Immature natural killer cell (primary cell): ENCODE results near the gene LAMC2. TPM values are rescaled to one million over a fixed set of nuclear protein-coding genes. Genes with fewer than 3 reads are reported as not detected.

Experiments used
- DNase-seq, 3 donors: peaks; one replicate each; pipeline ENCODE4 v3.0.0; 2022; ENCODE audit warnings: mixed read lengths in 1 of 3
- H3K27ac Mint-ChIP-seq, 6 donors: one replicate each; pipeline ENCODE4 v1.8.0; 2020; ENCODE audit warnings: mixed read lengths in 6 of 6, mild to moderate bottlenecking in 5 of 6, inconsistent platforms in 4 of 6, moderate library complexity in 3 of 6
- H3K27me3 Mint-ChIP-seq, 3 donors: one replicate each; pipeline ENCODE4 v1.8.0; 2020 to 2021; ENCODE audit warnings: low read depth in 3 of 3, mild to moderate bottlenecking in 3 of 3, mixed read lengths in 3 of 3, moderate library complexity in 3 of 3, inconsistent platforms in 1 of 3
- H3K36me3 Mint-ChIP-seq, 3 donors: one replicate each; pipeline ENCODE4 v1.8.0; 2020; ENCODE audit warnings: mixed read lengths in 3 of 3, inconsistent platforms in 2 of 3, mild to moderate bottlenecking in 2 of 3
- H3K4me1 Mint-ChIP-seq, 2 donors: one replicate each; pipeline ENCODE4 v1.8.0; 2020; ENCODE audit warnings: inconsistent platforms in 2 of 2, mild to moderate bottlenecking in 2 of 2, mixed read lengths in 2 of 2, moderate library complexity in 1 of 2
- H3K4me3 Mint-ChIP-seq, 5 donors: one replicate each; pipeline ENCODE4 v1.8.0; 2020; ENCODE audit warnings: mild to moderate bottlenecking in 5 of 5, mixed read lengths in 5 of 5, inconsistent platforms in 3 of 5, moderate library complexity in 3 of 5
- H3K9me3 Mint-ChIP-seq, 6 donors: one replicate each; pipeline ENCODE4 v1.8.0; 2020; ENCODE audit warnings: mild to moderate bottlenecking in 6 of 6, mixed read lengths in 6 of 6, inconsistent platforms in 4 of 6, moderate library complexity in 3 of 6
- polyA plus RNA-seq, 3 donors: library from polyadenylated mRNA; unstranded; fragments of 300-500 nt; fragmentation: Illumina TruSeq; gene quantifications; one replicate each; pipeline ENCODE4 v1.2.3, GENCODE V29; 2021

Gene LAMC2
- polyA plus RNA-seq, 3 donors from 2014 or later, result not detected

DNA sequence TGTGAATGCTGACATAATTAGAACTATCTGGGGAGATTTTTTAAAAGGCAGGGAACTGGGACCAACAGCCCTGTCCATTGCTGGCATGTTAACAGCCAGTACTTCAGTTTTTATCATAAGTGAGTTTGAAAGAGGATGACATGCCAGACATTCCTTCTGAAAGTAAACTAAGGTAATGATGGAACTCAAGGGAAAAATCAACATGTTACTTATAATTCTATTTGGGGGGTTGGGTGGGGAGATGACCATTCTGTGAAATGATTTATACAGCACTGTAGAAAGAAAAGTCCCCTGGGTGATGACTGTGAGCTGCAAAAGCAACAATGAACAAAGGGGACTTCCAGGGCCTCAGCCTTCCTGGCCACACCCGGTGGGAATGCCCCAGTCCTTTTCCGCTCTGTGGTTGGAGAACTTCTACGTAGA lies 5.4 kb upstream of the LAMC2 start:
- no peaks in the 10 kb centered on the region for H3K4me1 Mint-ChIP-seq
- no peak overlapping the region for H3K27ac Mint-ChIP-seq

DNA sequence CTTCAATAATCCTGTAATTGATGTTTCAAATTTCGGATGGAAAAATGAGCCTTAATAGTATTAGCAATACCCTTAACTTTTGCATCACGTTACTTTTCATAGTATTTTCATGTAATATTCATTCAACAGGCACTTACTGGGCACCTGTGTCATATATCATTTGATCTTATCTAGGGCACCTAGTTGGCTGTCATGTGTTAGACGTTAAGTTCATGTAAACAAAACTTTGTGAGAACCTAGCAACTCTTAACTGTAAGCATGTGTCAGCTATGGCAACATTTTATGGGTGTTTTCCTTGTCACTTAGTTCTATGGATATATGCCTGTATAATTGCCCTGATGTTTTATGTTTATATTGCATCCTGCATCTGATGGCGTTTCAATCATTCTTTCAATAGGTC lies 777 bp downstream of the LAMC2 start:
- DNase-seq, result no peak
- Mint-ChIP-seq H3K27ac (no peak overlapping the region), H3K36me3 (no peaks in the 10 kb centered on the region), H3K9me3 (peaks cover 0 to 3% (median 0%) of the 10 kb centered on the region in 6 donors), H3K27me3 (peaks cover 2 to 17% (median 4%) of the 10 kb centered on the region in 3 donors), H3K4me3 (no peak overlapping the region), H3K4me1 (no peaks in the 10 kb centered on the region)

More for the DNA sequence above, 5.4 kb upstream of the LAMC2 start:
- peaks cover 0 to 3% (median 0%) of the 10 kb centered on the region in 6 donors for H3K9me3 Mint-ChIP-seq
- H3K27me3 Mint-ChIP-seq, result peaks cover 0 to 5% (median 0%) of the 10 kb centered on the region in 3 donors
- no peak for DNase-seq
- H3K4me3 Mint-ChIP-seq, result no peak overlapping the region
- H3K36me3 Mint-ChIP-seq, result no peaks in the 10 kb centered on the region

DNA sequence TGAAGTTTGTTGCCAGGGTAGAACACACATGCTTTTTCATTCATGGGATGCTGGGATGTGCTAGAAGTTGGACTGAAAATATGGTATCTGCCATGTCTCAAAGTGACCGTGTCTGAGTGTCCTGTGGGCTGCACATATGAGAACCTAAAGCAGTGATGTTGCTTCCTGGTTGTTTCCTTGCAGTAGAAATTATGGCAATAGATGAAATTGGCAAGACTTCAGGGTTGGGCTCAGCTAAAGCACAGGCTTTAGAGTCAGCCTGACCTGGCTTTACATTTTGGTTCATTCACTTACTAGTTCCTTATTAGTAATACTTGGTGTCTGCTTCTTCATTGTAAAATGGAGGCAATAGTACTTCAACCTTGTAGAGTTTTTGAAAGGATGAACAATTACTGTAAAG lies 2.2 kb downstream of the LAMC2 start:
- H3K4me3 Mint-ChIP-seq, result no peak overlapping the region
- peaks cover 2 to 17% (median 4%) of the 10 kb centered on the region in 3 donors for H3K27me3 Mint-ChIP-seq
- H3K27ac Mint-ChIP-seq, result no peak overlapping the region
- DNase-seq, result no peak
- H3K36me3 Mint-ChIP-seq, result no peaks in the 10 kb centered on the region
- no peaks in the 10 kb centered on the region for H3K4me1 Mint-ChIP-seq
- peaks cover 0 to 2% (median 0%) of the 10 kb centered on the region in 6 donors for H3K9me3 Mint-ChIP-seq

DNA sequence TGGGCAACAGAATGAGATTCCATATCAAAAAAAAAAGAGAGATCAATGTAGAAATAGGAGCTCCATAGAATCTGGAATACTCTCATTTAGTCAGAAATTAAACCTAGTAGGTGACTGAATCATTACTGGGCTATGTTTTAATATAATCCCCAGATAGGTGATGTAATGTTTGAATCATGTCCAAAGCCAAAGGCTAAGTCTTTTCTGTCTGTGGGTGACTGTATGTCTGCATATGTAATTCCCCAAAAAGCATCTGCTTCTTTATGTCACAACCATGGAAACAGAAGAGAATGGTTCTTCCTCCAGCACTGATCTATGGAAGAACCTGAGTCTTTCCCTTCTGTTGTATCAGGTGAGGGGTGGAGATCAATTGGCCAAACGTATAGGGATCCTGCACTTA lies 5.8 kb downstream of the LAMC2 start:
- H3K4me3 Mint-ChIP-seq, result no peak overlapping the region
- H3K36me3 Mint-ChIP-seq, result no peaks in the 10 kb centered on the region
- H3K27me3 Mint-ChIP-seq, result peaks cover 0 to 15% (median 2%) of the 10 kb centered on the region in 3 donors
- H3K4me1 Mint-ChIP-seq, result peaks cover 3 to 12% of the 10 kb centered on the region in 2 donors
- no peak for DNase-seq
- no peak overlapping the region for H3K27ac Mint-ChIP-seq
- peaks cover 0 to 2% (median 0%) of the 10 kb centered on the region in 6 donors for H3K9me3 Mint-ChIP-seq

DNA sequence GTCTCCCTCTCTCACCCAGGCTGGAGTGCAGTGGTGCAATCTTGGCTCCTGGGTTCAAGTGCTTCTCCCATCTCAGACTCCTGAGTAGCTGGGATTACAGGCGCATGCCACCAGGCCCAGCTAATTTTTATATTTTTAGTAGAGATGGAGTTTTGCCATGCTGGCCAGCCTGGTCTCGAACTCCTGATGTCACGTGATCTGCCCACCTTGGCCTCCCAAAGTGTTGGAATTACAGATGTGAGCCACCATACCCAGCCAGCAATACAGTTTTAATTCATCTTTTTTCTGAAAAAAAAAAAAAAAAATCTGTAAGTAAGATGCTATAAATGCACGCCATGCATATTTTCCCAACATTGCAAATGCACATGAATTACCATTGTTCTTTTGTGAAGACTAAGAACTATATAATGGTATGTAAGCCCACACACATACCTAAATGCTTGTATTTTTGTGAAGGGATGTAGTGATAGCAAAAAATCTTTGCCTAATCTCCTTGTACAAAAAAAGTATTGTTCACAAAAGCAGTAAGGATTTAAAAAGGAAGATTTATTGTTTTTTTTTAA lies 8.0 kb downstream of the LAMC2 start:
- peaks cover 0 to 3% (median 0%) of the 10 kb centered on the region in 6 donors for H3K9me3 Mint-ChIP-seq
- peaks cover 3 to 12% of the 10 kb centered on the region in 2 donors for H3K4me1 Mint-ChIP-seq
- no peaks in the 10 kb centered on the region for H3K36me3 Mint-ChIP-seq
- no peak overlapping the region for H3K27ac Mint-ChIP-seq
- H3K4me3 Mint-ChIP-seq, result no peak overlapping the region
- DNase-seq, result no peak
- H3K27me3 Mint-ChIP-seq, result peaks cover 0 to 5% (median 2%) of the 10 kb centered on the region in 3 donors

DNA sequence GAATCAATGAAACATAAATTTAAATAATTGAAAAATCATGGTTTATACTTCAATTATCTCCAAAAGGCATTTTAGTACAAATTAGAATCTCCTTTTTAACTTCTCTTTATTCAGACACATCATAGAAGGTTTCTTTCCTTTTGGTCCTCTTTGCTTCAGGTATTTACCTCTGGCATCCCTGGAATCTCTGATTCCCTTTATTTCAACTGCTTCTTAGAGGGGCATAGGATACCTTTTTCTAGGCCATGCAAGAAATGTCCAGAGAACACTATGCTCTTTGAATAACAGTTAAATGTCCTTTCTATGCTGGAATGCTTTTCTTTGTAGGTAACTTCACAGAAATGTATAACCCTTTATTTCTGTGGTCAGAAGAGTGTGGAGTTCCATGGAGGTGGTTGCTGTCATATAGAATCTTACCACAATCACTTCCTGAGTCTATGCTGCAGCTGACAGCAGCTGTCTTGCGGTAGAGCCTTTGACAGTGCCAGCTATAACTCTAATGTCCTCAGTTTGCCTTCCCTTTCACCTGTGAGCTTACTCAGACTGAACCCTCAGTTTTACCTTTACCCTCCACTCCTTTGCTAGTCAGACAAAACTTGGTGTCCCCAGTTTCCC lies 8.6 kb downstream of the LAMC2 start:
- no peak overlapping the region for H3K27ac Mint-ChIP-seq
- no peaks in the 10 kb centered on the region for H3K36me3 Mint-ChIP-seq
- H3K27me3 Mint-ChIP-seq, result peaks cover 0 to 5% (median 0%) of the 10 kb centered on the region in 3 donors
- peaks cover 0 to 3% (median 0%) of the 10 kb centered on the region in 6 donors for H3K9me3 Mint-ChIP-seq
- H3K4me1 Mint-ChIP-seq, result peaks cover 3 to 12% of the 10 kb centered on the region in 2 donors
- H3K4me3 Mint-ChIP-seq, result no peak overlapping the region
- DNase-seq, result no peak

DNA sequence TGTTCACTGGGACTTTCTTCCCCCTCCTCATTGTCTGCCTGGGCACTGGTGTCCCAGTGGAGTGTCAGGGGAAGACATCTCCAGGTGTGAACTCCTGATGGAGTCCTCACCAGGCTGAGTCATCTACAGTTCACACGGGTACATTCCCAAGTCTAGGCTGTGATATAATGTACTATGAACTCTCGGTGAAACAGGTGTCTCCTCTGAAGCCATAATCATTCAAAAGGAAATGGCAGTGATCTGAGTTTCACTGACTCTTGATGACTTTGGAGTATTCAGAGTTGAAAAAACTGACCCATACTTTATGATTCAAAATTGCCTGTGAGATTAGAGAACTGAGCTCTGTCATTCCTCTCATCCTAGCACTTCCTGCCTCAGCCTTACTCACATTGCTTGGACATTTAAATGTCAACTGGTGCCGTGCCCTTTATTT lies 9.1 kb downstream of the LAMC2 start:
- H3K9me3 Mint-ChIP-seq, result peaks cover 0 to 3% (median 0%) of the 10 kb centered on the region in 6 donors
- peaks cover 0 to 6% (median 0%) of the 10 kb centered on the region in 3 donors for H3K27me3 Mint-ChIP-seq
- no peak for DNase-seq
- H3K4me3 Mint-ChIP-seq, result no peak overlapping the region
- peaks cover 3 to 12% of the 10 kb centered on the region in 2 donors for H3K4me1 Mint-ChIP-seq
- no peak overlapping the region for H3K27ac Mint-ChIP-seq
- H3K36me3 Mint-ChIP-seq, result no peaks in the 10 kb centered on the region

DNA sequence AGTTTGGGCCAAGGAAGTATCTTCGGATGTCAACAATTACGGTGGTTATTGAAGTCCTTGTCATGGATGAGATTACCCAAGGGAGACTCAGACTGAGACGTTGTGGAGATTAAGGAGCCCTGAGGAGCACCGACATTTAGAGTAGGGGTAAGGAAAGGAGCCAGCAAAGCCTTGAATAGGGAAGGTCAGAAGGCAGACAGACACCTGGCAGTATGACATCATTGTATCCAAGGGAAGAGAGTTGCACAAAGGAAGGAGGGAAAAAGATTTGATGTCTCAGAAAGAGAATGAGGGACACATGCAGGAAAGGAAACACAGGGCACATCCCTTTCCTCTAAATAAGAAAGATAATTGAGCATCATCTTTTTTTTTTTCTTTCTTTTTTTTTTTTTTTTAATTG lies 11.7 kb downstream of the LAMC2 start:
- H3K4me1 Mint-ChIP-seq, result peaks cover 3 to 12% of the 10 kb centered on the region in 2 donors
- H3K27ac Mint-ChIP-seq, result no peak overlapping the region
- H3K9me3 Mint-ChIP-seq, result peaks cover 0 to 6% (median 0%) of the 10 kb centered on the region in 6 donors
- H3K27me3 Mint-ChIP-seq, result peaks cover 0 to 11% (median 0%) of the 10 kb centered on the region in 3 donors
- no peaks in the 10 kb centered on the region for H3K36me3 Mint-ChIP-seq
- H3K4me3 Mint-ChIP-seq, result no peak overlapping the region
- no peak for DNase-seq

DNA sequence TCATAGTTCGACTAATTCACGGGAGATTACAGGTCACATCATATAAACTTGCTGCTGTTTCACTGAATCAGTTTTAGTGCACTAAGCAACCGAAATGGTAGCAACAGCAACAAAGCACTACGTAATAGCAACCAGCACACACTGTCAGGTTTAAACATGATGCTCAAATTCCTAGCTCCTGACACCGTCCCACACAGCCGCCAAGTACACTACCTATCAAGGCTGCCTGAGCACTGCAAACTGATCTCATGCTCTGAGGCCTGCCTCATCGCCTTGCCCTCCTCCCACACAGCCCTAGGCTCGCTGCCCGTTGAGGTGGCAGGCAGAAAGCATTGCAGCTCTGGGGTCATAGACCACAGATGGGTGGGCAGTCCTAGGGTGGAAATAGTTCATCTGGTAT lies 12.4 kb downstream of the LAMC2 start:
- H3K9me3 Mint-ChIP-seq, result peaks cover 0 to 6% (median 0%) of the 10 kb centered on the region in 6 donors
- peaks cover 0 to 11% (median 0%) of the 10 kb centered on the region in 3 donors for H3K27me3 Mint-ChIP-seq
- peaks cover 3 to 12% of the 10 kb centered on the region in 2 donors for H3K4me1 Mint-ChIP-seq
- no peak overlapping the region for H3K4me3 Mint-ChIP-seq
- H3K36me3 Mint-ChIP-seq, result no peaks in the 10 kb centered on the region
- DNase-seq, result no peak
- no peak overlapping the region for H3K27ac Mint-ChIP-seq

DNA sequence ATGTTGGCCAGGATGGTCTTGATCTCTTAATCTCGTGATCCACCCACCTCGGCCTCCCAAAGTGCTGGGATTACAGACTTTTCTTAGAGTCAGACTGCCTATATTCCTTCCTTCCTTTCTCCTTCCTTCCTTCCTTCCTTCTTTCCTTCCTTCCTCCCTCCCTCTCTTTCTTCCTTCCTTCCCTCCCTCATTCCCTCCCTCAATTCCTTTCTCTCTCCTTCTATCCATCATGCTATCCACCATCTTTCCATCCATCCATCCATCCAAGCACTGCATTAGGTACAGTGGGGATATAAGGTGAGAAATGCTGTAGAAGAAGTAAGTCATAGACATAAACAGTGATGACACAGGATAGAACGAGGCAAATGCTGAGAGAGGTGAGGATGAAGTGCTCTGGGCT lies 13.2 kb downstream of the LAMC2 start:
- no peak for DNase-seq
- no peak overlapping the region for H3K4me3 Mint-ChIP-seq
- no peaks in the 10 kb centered on the region for H3K36me3 Mint-ChIP-seq
- peaks cover 0 to 11% (median 0%) of the 10 kb centered on the region in 3 donors for H3K27me3 Mint-ChIP-seq
- peaks cover 4 to 12% of the 10 kb centered on the region in 2 donors for H3K4me1 Mint-ChIP-seq
- H3K9me3 Mint-ChIP-seq, result peaks cover 0 to 6% (median 0%) of the 10 kb centered on the region in 6 donors
- no peak overlapping the region for H3K27ac Mint-ChIP-seq

DNA sequence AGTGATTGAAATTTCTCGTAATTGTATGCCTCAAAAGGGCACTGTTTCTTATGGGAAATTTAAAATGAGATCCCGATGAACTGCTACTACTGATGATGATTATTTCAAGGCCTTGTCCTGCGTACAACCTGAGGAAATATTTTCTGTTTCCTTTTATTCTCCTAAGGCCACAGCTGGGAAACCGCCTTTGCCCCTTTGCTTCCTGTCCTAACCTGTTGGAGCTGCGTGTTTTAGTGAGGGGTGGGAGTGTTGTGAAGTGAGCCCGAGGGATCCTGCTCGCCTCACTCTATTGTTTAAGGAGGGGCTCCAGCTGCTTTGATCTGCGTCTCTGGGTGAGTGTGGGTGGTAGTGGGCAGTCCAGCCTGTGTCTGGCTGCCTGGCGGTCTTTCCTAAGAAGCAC lies 14.4 kb downstream of the LAMC2 start:
- H3K36me3 Mint-ChIP-seq, result no peaks in the 10 kb centered on the region
- DNase-seq, result no peak
- no peak overlapping the region for H3K27ac Mint-ChIP-seq
- H3K9me3 Mint-ChIP-seq, result peaks cover 0 to 6% (median 0%) of the 10 kb centered on the region in 6 donors
- no peak overlapping the region for H3K4me3 Mint-ChIP-seq
- H3K27me3 Mint-ChIP-seq, result peaks cover 0 to 11% (median 0%) of the 10 kb centered on the region in 3 donors
- peaks cover 1% of the 10 kb centered on the region in 2 donors for H3K4me1 Mint-ChIP-seq

DNA sequence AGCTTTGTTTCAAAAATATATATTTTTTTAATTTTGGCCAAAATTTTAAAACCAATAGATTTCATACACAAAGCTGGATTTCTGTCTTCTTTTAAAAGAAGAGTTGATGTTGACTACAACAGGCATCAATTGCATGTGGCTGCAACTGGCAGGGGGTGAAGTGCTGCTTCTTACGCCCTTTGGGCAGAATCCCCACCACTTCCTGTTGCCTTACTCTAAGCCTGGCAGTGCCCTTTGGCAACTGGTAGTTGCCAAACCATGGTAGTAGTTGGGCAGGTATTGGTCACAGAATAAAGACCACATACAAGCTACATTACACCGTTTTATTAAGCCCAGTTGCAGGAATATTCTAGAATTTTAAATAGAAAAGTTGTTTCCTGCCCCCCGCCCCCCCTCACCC lies 17.0 kb downstream of the LAMC2 start:
- no peaks in the 10 kb centered on the region for H3K36me3 Mint-ChIP-seq
- H3K9me3 Mint-ChIP-seq, result peaks cover 0 to 2% (median 0%) of the 10 kb centered on the region in 6 donors
- no peak for DNase-seq
- H3K4me3 Mint-ChIP-seq, result no peak overlapping the region
- H3K4me1 Mint-ChIP-seq, result peaks cover 0 to 1% of the 10 kb centered on the region in 2 donors
- peaks cover 0 to 15% (median 0%) of the 10 kb centered on the region in 3 donors for H3K27me3 Mint-ChIP-seq
- no peak overlapping the region for H3K27ac Mint-ChIP-seq

DNA sequence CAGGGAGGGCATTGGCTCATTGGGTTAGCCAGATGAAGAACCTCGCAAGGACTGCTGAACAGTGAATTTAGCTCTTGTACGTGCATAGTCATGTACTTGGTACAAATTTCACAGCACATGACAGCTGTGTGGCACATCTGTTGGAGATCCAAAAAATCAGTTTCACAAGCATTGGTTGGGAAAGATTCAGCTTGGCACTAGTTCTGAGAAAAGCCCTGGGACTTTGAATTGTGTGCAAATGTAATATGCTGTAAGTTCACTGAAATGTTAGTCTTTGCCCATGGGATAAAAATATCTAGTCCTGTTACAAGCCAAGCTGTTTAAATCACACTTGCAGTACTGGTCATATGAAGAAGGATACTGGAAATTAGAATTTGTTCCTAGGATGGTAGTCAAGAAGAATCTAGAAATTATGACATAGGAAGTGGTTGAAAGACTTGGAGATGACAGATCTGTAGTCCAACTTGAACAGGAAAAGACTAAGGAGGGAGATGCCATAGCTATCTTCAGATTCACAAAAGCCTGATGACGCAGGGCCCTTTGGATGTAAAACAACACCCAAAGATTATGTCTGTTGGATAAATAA lies 19.2 kb downstream of the LAMC2 start:
- Mint-ChIP-seq H3K27ac (no peak overlapping the region), H3K9me3 (peaks cover 0 to 4% (median 0%) of the 10 kb centered on the region in 6 donors), H3K36me3 (no peaks in the 10 kb centered on the region), H3K27me3 (peaks cover 0 to 13% (median 0%) of the 10 kb centered on the region in 3 donors), H3K4me1 (peaks cover 0 to 1% of the 10 kb centered on the region in 2 donors), H3K4me3 (no peak overlapping the region)
- no peak for DNase-seq

DNA sequence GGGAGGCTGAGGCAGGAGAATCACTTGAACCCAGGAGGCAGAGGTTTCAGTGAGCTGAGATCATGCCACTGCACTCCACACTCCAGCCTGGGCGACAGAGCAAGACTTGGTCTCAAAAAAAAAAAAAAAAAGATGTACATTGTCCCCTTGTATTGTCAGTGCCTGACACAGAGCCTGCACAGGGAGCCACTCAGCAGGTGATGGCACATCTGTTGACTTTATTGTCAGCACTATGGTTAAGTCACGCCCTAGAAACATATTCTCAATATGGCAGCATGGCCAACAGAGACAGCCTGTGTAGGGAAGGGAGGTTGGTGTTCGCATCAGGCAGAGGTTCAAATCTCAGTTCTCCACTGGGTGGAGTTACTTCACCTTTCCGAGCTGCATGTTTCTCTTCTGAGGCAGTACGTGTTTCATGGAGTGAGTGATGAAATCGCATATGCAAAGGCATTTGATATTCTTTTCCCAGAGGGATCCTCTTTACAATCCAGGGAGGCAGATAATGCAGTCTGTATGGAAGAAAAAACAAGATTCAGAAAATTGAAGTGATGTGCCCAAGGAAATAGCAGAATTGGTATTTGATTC lies 20.6 kb downstream of the LAMC2 start:
- DNase-seq, result no peak
- Mint-ChIP-seq H3K4me1 (peaks cover 0 to 1% of the 10 kb centered on the region in 2 donors), H3K27me3 (peaks cover 0 to 10% (median 0%) of the 10 kb centered on the region in 3 donors), H3K36me3 (no peaks in the 10 kb centered on the region), H3K4me3 (no peak overlapping the region), H3K9me3 (peaks cover 0 to 2% (median 0%) of the 10 kb centered on the region in 6 donors), H3K27ac (no peak overlapping the region)
